H1 (cell line): ENCODE results near the gene NTN1.

Experiments
- ATF3 ChIP-seq: IDR thresholded peaks from 2 replicates; pipeline ENCODE4 v1.6.1; 2011; ENCODE audit warnings: low read depth, mild to moderate bottlenecking, low read length; ENCODE audit not compliant: insufficient read depth
- CBX5 ChIP-seq: fragments of 300-800, 300-1000 bp; sonication (generic); IDR thresholded peaks from 2 replicates; pipeline ENCODE4 v1.7.1; 2016; ENCODE audit warnings: antibody characterized with exemption, low read length, low read depth
- CREB1 ChIP-seq: IDR thresholded peaks from 2 replicates; pipeline ENCODE4 v1.6.1; 2012; ENCODE audit warnings: inconsistent platforms
- EP300 ChIP-seq, 2 experiments: IDR thresholded peaks; 1 replicate in 1 of 2; 2 replicates in 1 of 2; pipeline ENCODE4 v1.6.1; 2011 to 2012; ENCODE audit warnings: low read depth in 2 of 2, low read length in 2 of 2, mild to moderate bottlenecking in 2 of 2, borderline replicate concordance in 1 of 2, inconsistent platforms in 1 of 2, moderate library complexity in 1 of 2
- EZH2 ChIP-seq: fragments of 200-600 bp; sonication (generic); IDR thresholded peaks from 2 replicates; pipeline ENCODE4 v1.7.1; 2012; ENCODE audit warnings: low read depth, mild to moderate bottlenecking, moderate library complexity, low read length, inconsistent platforms; ENCODE audit not compliant: severe bottlenecking
- HDAC2 ChIP-seq, 2 experiments: fragments of 300-600 bp in 1 of 2; sonication (generic) in 1 of 2; IDR thresholded peaks; 2 replicates each; pipeline ENCODE4 v1.6.1; 2011 to 2012; ENCODE audit warnings: low read depth in 2 of 2, low read length in 2 of 2, mild to moderate bottlenecking in 2 of 2, moderate library complexity in 2 of 2, borderline replicate concordance in 1 of 2, inconsistent platforms in 1 of 2
- KDM4A ChIP-seq: IDR thresholded peaks from one replicate; pipeline ENCODE4 v1.7.1; 2012; ENCODE audit warnings: low read depth, mild to moderate bottlenecking, moderate library complexity, low read length, inconsistent platforms; ENCODE audit not compliant: severe bottlenecking
- KDM5A ChIP-seq: fragments of 200-600 bp; IDR thresholded peaks from 2 replicates; pipeline ENCODE4 v1.7.1; 2012; ENCODE audit warnings: mild to moderate bottlenecking, low read length, inconsistent platforms, mixed read lengths
- POLR2A ChIP-seq, 2 experiments: IDR thresholded peaks; 1 replicate in 1 of 2; 2 replicates in 1 of 2; pipeline ENCODE4 v1.6.1; 2011; ENCODE audit warnings: low read depth in 2 of 2, low read length in 2 of 2, mild to moderate bottlenecking in 2 of 2; ENCODE audit errors: control extremely low read depth in 1 of 2
- RFX5 ChIP-seq: IDR thresholded peaks from 2 replicates; pipeline ENCODE4 v1.6.1; 2011; ENCODE audit warnings: low read depth, low read length, improper control_type of control experiment, borderline replicate concordance
- SAP30 ChIP-seq: fragments of 300-600 bp; sonication (generic); IDR thresholded peaks from 2 replicates; pipeline ENCODE4 v1.7.1; 2012; ENCODE audit warnings: low read length, moderate library complexity, mild to moderate bottlenecking, inconsistent platforms; ENCODE audit not compliant: insufficient read depth, insufficient replicate concordance
- TF ChIP-seq, protein P1 (sequence below), 3 experiments: IDR thresholded peaks; 1 replicate in 2 of 3; 2 replicates in 1 of 3; pipeline versions ENCODE4 v1.5.1 to v1.6.1; 2011; ENCODE audit warnings: low read length in 3 of 3, mild to moderate bottlenecking in 3 of 3, inconsistent platforms in 2 of 3, low read depth in 1 of 3, moderate library complexity in 1 of 3; ENCODE audit not compliant: insufficient read depth in 1 of 3; ENCODE audit errors: control extremely low read depth in 1 of 3

DNA sequence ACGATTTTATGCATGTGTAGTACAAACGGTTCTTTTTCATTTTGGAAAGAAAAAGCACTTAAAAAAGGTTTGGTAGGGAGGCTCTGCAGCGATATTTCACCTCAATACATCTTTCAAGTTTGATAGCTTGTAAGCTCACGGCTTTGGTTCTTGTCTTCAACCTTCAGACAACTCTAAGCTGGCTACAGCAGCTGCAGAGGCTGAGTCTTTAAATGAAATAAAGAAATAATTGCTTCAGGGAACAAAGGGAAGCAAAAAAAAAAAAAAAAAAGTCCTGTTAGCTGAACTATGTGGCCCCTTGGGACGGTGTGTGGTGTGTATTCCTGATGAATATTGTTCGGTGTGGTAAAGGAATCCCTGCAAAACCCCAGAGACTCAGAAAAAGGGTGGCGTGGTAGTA, 265.1 kb downstream of the NTN1 start:
- no peak for TF ChIP-seq SAP30
- TF ChIP-seq CREB1, result no peak
- no peak for TF ChIP-seq EZH2
- no peak for TF ChIP-seq RFX5
- TF ChIP-seq ATF3, result no peak
- no peak for TF ChIP-seq HDAC2 (IDR thresholded peaks at IDR 0.05; ENCODE audit: borderline replicate concordance in 1 of 2, low read depth in 2 of 2, low read length in 2 of 2)
- TF ChIP-seq, protein P1, sequence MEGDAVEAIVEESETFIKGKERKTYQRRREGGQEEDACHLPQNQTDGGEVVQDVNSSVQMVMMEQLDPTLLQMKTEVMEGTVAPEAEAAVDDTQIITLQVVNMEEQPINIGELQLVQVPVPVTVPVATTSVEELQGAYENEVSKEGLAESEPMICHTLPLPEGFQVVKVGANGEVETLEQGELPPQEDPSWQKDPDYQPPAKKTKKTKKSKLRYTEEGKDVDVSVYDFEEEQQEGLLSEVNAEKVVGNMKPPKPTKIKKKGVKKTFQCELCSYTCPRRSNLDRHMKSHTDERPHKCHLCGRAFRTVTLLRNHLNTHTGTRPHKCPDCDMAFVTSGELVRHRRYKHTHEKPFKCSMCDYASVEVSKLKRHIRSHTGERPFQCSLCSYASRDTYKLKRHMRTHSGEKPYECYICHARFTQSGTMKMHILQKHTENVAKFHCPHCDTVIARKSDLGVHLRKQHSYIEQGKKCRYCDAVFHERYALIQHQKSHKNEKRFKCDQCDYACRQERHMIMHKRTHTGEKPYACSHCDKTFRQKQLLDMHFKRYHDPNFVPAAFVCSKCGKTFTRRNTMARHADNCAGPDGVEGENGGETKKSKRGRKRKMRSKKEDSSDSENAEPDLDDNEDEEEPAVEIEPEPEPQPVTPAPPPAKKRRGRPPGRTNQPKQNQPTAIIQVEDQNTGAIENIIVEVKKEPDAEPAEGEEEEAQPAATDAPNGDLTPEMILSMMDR (IDR thresholded peaks at IDR 0.05; ENCODE audit: control extremely low read depth in 1 of 3, insufficient read depth in 1 of 3, low read depth in 1 of 3, low read length in 3 of 3), result no peak
- TF ChIP-seq CBX5, result no peak
- no peak for TF ChIP-seq KDM4A
- no peak for TF ChIP-seq POLR2A (IDR thresholded peaks at IDR 0.05; ENCODE audit: control extremely low read depth in 1 of 2, low read depth in 2 of 2, low read length in 2 of 2)
- no peak for TF ChIP-seq EP300 (IDR thresholded peaks at IDR 0.05; ENCODE audit: borderline replicate concordance in 1 of 2, low read depth in 2 of 2, low read length in 2 of 2)
- no peak for TF ChIP-seq KDM5A
